KG1 (cell line): Measurements from ENCODE around the gene ELAVL4.

ENCODE experiments used
- DNase-seq: peaks from one replicate; lab custom pipeline; 2025; lab: John Stamatoyannopoulos, UW

Gene ELAVL4

DNA sequence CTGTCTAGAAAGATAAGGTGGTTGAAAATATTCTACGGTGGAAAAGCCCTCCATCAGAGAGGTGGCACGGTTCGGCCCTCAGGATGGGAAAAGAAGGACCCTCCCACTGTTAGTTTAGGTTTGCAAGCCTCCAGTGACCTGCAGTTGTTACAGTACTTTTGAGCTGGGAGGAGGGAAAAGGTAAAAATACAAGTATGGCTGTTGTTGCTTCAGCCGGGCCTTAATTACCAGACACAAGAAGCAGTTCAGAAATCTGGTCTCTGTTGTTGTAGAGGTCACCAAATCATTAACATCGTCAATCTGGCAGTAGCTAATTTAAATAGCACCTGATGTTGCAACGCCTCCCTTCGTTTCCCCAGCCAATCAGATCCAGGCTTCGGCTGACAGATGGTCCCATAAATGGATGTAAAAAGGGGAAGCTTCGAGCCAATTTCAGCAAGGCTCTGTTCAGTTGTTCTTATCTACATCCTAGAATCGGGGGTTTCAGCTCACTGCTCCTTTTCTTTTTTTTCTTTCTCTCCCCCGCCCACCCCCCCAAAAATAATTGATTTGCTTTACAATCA, at the start of gene ELAVL4:
Gene ELAVL4, plus strand, starts transcription at position 424 of the 563 bp plus-strand sequence. CDS start 270 bp downstream, outside the sequence.
- no peak for DNase-seq

DNA sequence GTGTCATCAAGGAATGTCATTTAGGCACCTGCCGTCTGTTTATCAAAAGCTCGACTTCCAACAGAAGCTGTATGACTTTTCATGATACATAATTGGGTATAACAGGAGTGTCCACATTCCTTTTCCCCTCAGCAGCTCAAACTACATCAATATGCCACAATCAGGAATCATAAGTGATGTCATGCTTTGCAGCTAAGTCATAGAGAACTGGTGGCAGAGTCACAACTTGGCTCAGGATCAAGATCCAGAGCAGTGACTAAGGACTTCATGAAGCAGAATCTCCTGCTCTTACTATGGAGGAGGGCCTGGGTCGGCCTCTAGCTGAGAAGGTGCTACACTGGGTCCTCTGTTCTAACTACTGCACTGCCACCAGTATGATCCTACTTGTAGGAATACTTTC, 48.4 kb upstream of the ELAVL4 start:
- DNase-seq = no peak

DNA sequence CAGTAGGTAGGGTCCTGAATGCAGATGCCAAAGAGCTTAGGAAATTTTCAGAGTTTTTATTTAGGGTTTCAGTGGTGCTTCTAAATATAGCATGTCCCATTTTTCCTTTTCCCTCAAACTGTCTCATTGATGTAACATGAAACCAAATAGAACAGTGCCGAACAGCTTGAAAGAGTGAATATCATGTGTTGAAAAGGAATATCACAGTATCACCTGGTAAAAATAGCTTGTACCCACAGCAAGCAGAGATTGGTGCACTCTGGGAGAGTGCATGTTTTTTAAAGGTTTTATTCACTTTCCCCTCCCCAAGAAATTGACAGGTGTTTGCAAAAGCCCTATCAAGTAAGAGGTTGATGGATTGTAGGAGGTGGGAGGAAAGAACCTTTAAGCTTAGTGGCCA, 41.9 kb upstream of the ELAVL4 start:
- DNase-seq = no peak

DNA sequence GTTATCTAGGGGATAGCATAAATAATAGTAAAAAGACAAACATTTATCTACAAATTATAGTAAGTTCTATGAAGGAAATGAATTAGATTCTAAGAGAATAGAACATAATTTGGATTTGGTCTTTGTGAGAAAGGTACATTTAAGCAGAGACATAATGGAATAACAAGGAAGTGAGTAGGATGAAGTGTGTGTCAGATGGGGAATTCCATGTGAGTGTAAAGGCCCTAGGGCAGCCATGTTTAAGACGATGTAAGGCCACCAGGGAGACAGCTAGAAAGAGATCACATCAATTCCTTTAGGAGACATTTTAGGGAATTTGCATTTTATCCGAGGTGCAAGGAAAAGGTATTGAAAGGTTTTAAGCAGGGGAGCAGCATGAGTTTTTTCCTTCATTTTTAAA, 33.8 kb upstream of the ELAVL4 start:
- DNase-seq = no peak

DNA sequence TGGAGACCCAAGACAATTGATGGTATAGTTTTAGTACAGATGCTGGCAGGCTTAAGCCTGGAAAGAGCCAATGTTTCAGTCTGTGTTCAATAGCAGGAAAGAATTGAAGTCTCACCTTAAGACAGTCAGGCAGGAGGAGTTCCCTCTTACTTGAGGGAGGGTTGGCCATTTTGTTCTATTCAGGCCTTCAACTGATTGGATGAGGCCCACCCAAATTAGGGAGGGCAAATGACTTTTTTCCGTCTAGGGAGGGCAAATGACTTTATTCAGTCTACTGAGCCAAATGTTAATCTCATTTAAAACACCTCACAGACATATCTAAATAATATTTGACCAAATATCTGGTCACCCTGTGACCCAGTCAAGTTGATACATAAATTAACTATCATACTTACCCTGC, 31.4 kb upstream of the ELAVL4 start:
- no peak for DNase-seq

DNA sequence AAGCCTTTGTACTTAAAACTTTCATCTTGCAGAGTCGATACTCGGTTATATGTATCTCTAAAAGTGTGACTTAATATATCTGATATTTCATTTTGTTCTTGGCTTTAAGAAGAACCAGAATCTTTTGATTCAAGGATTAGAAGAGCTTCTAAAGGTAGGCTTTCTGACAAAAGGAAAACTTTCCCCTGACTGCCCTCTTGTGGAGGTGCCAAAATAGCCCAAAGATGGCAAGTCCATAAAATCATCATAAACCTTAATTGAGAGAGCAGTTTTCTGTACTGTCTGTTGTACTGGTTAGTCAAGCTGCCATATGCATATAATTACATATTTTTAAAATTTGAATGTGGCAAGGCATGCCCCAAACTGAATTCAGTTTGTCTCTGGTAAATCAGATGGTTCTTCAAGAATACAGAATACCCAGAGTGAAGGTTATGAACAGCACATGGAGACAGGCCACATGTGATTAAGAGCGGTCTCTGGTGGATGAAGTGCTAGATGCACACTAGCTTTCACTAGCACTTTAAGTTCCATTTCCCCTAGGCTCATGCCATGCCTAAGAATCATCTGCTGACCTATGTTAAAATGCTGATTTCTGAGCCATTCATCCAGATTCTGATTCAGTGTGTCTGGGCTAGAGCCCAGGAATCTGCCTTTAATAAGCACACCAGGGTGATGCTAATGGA, 27.7 kb upstream of the ELAVL4 start:
- no peak for DNase-seq

DNA sequence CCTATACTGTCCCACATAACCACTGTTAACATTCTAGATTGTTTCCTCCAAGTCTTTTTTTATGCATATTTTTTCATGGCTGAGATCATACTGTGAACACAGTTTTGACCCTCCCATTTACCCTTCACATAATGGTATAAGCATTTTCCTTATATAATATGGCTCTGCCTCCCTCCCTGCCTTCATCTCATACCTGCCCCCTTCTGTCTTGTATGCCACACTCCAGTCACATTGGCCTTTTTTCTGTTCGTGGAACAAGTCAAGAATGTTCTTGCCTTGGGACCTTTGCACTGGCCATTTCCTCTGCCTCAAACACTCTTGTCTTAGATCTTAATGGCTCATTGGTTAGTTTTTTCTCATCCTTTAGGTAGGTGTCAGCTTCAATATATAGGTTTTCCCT, 24.3 kb upstream of the ELAVL4 start:
- no peak for DNase-seq

DNA sequence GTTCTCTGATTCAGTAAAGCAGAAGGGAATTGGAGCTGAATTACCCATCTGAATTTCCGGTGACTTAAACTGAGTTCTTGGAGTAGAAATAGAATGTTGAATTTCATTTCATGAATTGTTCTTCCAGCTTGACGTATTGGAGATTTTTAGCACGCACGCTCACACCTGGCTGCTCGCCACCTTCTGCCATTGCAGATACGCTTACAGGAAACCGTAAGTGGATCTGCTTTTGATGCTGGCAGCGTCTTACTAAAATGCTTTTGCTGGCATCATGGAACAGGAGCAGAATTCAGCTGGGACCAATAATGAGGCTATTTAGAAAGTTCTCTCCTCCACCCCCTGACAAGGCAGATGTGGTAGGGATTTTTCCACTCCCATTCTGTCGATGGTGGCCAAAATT, 17.7 kb upstream of the ELAVL4 start:
- DNase-seq = no peak

DNA sequence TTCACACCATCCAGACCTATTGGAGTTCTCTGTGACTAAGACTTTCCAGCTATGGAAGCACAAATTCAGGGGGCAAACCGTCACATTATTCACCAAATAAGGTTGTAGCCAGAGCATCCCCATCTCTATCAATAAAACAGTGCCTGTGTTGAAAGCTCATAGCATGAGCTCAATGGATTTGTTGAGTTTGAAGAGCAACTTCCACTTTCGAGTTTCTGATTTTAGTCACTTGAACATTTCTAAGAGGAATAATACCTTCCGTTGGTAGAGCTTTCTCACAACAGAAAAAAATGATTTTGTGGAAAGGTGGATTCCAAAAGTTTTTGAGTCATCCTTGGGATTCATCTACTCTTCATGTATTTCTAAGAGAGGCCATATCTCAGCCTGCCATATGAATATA, 13.0 kb upstream of the ELAVL4 start:
- no peak for DNase-seq

DNA sequence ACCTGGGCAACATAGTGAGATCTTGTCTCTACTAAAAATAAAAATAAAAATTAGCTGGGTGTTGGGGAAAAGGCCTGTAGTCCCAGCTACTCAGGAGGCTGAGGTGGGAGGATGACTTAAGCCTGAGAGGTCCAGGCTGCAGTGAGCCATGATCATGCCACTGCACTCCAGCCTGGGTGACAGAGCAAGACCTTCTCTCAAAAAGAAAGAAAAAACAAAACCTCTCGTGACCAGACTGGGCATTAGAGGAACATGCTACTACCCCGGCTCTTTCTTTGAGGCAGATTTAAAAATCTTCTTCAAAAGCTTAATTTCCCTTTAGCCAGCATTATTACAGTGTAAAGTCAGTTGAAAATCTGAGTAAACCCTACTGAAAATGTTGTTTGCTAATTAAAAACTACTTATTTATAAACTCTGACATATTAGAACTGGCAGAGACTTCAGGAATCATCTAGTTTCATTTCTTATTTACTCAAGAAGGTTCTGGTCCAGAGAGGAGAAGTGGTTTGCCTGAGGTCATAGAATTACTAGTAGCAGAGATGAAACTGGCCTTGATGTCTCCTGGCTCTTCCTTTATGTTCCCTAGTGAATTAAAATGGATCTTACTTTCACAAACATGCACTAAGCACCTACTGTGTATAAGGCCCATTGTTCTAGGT, 11.6 kb upstream of the ELAVL4 start:
- no peak for DNase-seq

DNA sequence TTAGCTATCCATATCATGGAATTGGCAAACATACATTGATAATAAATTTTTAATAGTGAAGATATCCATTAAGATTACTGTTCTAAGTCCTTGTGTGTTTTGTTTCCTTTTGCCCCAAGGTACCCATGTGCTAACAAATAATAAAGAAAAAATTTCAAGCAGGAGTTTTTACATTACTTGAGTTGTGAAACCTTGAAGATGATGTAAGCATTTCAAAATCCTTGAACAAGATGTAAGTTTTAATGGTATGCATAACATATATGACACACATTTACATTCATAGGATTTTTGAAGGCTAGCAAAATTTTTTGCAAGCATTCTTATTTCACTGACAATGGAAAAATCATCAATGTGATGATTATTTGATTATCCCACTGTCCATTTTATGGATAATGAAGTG, 10.9 kb upstream of the ELAVL4 start:
- DNase-seq = no peak

DNA sequence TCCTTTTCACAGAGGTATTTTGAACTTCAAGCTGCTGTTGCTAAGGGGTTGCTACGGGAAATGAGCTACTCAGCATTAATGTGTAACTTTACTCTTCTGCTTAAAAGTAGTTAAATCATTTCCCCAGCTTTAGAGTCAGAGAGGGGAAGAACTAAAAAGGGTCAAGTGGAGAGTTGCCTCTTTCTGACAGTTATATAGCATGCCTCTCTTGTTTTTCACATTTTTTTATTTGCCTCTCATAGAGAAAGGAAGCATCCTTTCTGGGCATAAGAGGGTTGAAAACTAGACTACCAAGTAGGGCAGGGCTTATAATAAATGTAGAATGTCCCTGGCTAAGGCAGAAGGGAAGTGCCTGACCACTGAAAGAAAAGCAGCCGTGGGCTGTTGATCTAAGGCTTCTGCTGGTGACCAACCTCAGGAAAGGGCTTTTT, 10.1 kb upstream of the ELAVL4 start:
- no peak for DNase-seq

DNA sequence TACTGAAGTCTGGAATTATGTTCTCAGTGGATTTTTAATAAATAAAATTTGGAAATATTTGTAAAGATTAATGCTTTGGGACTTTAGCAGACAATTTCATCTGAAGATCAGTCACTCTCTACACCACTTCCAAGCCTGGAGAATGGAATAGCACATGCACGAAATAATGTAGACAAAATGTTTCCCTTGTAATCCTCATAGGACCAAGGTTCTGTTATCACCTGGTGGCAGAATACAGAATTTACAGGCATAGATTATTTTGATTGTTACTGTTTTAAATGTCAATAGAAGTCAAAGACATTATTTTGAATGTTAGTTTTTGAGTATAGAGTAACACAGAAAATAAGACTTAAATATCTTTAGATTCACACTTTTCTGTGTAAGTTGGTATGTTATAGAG, 9.1 kb upstream of the ELAVL4 start:
- DNase-seq = no peak

DNA sequence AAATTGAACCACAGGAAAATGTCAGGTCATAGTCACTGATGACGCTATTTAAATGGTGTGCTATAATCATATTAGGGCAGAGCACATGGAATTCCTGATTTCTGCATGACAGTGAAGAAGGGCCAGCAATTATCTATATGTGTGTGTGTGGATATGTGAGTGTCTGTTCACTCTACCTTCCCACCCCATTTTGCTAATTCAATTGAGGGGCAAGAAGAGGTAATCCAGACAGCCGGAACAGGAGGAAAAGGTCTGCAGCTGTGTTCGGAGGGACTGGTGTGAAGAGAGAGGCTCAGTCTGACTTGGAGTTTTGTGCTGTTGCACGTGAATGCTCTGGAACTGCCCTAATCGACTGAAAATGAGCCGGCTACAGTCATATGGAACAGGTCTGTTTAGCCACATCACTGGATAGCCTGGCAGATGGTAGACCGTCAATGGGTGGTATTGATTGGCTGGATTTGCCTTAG, 5.1 kb upstream of the ELAVL4 start:
- no peak for DNase-seq

DNA sequence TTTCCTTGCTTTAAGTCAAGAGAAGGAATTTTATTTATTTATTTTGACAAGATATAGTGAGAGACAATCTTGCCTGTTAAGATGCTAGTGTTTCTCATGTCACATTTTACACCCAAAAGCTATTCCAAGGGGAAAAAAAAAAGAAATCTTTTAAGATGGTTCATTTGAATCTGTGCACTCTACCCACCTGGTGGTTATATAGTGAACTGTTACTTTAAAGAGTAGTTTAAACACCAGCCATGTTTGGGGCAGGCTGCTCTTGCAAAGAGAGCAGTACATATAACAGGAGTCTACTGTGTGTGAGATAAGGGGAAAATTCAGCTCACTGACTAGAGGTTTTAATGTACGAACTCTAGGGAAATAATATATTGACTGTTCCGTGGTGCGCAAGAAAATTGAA, 3.3 kb upstream of the ELAVL4 start:
- DNase-seq = no peak

DNA sequence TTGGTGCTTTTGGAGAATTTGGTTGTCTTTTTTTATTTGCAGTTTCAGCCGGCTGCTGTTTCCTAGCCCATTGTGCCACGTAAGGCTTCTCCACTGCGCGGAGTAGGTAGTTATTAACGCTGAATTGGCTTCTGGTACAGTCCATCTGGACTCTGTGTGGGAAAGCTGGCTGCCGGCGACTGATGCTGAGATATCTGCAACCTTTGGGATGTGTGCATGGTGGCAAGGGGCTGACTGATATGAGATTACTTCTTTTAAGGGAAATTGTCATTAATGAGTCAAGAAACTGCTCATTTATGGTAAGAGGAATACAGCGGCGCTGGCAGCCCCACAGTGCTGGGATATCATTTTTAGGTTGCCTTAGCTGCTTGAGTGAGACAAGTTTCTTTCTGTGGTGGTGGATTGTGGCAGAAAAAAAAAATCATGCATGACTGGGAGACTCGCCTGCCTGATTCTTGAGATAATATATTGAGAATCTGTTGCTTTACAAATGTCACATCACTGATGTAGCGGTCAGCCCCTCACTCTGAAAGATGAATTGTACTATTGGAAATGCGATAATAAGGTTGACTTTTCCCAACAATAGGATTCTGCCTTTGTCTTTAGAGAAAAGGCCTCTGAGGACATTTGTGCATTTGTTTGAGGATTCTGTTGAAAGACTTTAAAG, 2.5 kb upstream of the ELAVL4 start:
- DNase-seq = no peak

DNA sequence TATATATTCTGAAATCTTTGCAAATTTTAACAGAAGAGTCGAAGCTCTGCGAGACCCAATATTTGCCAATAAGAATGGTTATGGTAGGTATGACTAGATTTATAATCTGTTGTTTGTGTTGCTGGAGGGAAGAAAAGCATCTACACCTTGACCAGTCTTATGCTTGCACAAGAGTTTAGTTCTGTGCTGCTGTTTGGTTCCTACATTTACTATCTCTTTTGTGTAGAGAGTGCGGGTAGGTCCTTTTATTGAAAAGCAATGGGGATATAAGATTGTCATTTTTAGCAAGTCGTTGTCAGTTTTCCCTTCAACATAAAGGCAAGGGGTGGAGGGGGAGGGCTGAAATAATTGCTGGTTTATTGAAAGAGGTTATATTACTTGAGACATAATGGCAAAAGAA, 396 bp downstream of the ELAVL4 start:
- DNase-seq = no peak

DNA sequence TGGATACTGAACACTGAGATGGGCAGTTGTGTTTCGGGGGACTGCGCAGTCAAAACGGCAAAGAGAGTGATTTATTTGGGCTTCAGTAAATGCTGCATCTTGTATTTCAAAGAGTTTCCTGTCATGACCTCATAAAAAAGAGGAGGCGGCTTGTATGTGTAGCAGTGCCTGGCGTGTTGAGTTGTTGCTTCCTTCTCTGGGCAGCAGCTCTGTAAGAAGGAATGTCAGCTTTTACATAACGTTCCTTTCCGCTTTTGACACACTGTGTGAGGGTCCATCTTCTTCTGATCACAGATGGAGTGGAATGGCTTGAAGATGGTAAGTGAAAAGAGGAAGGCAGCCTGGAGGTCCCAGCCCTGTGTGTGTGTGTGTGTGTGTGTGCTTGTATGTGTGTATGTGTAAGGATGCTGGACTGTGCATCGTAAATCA, 941 bp downstream of the ELAVL4 start:
- DNase-seq = no peak

DNA sequence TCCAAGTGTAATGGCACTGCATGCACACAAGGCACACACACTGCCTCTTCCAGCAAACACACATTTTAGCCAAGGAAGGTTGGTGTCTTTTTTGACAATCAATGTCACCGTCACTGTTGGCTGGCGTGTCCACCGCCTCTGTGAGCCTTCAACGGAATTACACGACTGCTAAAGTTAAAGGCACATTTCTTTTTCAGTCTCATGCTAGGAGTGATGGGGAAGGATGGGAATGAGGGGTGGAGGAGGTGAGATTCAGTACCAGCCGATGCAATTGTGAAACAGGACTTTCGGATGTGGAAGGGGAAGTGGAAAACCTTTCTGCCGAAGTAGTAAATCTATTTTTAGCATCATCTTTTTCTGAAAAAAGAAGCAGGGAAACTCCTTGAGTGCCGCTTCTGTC, 1.4 kb downstream of the ELAVL4 start:
- no peak for DNase-seq

DNA sequence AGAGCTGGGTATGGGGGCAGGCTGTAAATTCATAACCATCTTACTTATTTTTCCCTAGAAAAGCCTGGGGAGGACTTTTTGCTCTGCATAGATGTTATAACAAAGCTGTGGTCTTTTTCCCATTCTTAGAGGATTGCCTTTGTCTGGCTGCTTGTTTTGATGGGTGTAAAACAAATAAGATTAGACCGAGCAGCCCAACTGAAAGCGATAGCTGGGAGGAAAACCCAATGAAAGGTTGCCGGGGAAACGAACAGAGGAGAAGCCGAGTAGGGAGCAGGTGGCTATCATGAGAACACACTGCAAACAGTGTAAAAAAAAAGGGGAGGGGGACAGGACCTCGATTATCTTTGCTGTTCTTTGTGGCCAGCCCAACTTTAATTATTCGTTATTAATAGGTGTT, 1.9 kb downstream of the ELAVL4 start:
- no peak for DNase-seq

DNA sequence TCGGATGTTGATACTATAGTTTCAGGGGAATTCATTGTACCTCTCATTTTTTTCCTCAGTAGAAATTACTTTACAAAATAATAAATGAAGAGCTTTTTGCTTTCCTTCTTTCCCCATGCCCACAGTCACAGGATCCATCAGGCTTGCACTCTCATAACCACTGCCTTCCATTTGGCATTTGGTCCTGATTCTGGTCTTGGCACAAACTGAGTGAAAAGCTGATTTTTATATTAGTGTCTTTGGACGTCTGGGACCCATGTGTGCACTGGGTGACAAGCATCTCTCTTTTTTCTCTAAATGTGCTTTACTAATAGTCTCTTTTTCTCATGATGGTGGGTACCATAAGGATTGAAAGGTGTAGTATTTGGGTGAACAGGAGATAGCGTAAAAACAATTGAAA, 2.8 kb downstream of the ELAVL4 start:
- no peak for DNase-seq

DNA sequence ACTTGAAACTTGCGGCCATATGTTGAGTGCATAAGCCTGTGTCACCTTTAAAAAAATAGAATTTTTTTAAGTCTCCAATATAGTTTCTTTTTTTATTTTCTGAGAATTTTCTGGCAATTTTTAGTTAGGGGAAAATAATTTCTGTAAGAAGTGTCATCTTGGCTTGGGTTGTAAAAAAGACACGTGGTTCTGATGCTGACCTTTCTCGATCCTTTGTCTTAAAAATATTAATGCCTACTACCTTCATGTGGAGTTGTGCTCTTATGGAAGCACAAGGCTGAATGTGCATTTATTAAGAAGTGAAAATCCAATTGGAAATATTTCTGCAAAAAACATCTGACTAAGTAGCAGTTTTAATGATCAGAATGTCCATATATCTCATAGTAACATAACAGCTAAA, 3.5 kb downstream of the ELAVL4 start:
- DNase-seq = no peak

DNA sequence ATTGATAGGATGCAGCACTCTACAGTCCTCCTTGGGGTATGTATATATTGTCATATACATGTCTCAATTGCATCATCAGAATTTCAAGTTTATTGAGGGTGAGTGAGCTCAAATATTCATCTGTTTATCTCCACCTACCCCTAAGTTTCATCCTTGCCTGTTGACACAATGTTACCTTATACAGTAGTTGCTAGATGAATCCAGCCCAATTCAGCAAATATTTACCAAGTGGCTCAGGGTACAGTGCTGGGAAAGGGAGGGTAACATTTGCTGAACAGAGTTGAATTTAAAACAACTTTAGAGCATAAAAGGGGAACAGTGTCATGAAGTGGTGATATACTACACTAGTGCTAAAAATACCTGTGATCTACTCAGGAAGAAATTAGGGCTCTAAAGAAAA, 14.4 kb downstream of the ELAVL4 start:
- no peak for DNase-seq
